HEK293 (cell line): ENCODE data around the gene IL23R.

Experiments
- CTCF ChIA-PET: fragments of 350-600 bp; formaldehyde crosslinking; extraction: SDS; loops from one replicate; lab custom pipeline; 2021; ENCODE audit warnings: antibody characterized with exemption; lab: Yijun Ruan, JAX
- POLR2A ChIA-PET: fragments of 300-600 bp; formaldehyde crosslinking; extraction: SDS; loops from one replicate; lab custom pipeline; 2020; ENCODE audit warnings: antibody characterized with exemption, inconsistent platforms; lab: Yijun Ruan, JAX
- H3K27ac ChIP-seq: fragments of 200-500 bp; sonication (Bioruptor generic); 2 replicates; pipeline ENCODE4 v1.5.1; 2014; ENCODE audit warnings: low read depth, low read length, control low read depth, inconsistent platforms; ENCODE audit errors: extremely low read depth
- H3K36me3 ChIP-seq, 2 experiments: fragments of 200-500 bp in 1 of 2; sonication (Bioruptor generic) in 1 of 2; 1 replicate in 1 of 2; 2 replicates in 1 of 2; pipeline ENCODE4 v1.5.1; 2014 to 2017; ENCODE audit warnings: inconsistent platforms in 2 of 2, low read length in 2 of 2; ENCODE audit not compliant: control insufficient read depth in 2 of 2, insufficient read depth in 1 of 2
- H3K4me1 ChIP-seq: fragments of 200-500 bp; sonication (Bioruptor generic); 2 replicates; pipeline ENCODE4 v1.5.1; 2014; ENCODE audit warnings: mild to moderate bottlenecking, low read length, inconsistent platforms; ENCODE audit not compliant: control insufficient read depth, insufficient read depth
- H3K4me3 ChIP-seq: 2 replicates; pipeline ENCODE4 v1.5.1; 2011; ENCODE audit warnings: low read depth, mild to moderate bottlenecking, control low read depth, low read length, moderate library complexity
- H3K9me3 ChIP-seq: fragments of 200-500 bp; sonication (Bioruptor generic); 2 replicates; pipeline ENCODE4 v1.5.1; 2014; ENCODE audit warnings: low read depth, low read length, inconsistent platforms; ENCODE audit not compliant: control insufficient read depth, insufficient read depth
- AEBP2 ChIP-seq: fragments of 450-650 bp; formaldehyde crosslinking; IDR thresholded peaks from 2 replicates; pipeline ENCODE4 v1.5.1; 2016; ENCODE audit warnings: missing biosample characterization, missing genetic modification characterization, borderline replicate concordance
- ATF2 ChIP-seq: fragments of 450-650 bp; formaldehyde crosslinking; IDR thresholded peaks from 2 replicates; pipeline ENCODE4 v1.5.1; 2016; ENCODE audit warnings: missing biosample characterization, missing genetic modification characterization, low read depth
- HOXA7 ChIP-seq: sonication (generic); formaldehyde crosslinking; IDR thresholded peaks from 2 replicates; pipeline ENCODE4 v1.8.1; 2022; ENCODE audit warnings: missing genetic modification reagents, borderline replicate concordance
- HOXC10 ChIP-seq: sonication (generic); formaldehyde crosslinking; IDR thresholded peaks from 2 replicates; pipeline ENCODE4 v1.8.1; 2023; ENCODE audit warnings: mild to moderate bottlenecking, missing genetic modification reagents
- KLF1 ChIP-seq: fragments of 450-650 bp; formaldehyde crosslinking; IDR thresholded peaks from 2 replicates; pipeline ENCODE4 v1.5.1; 2016; ENCODE audit warnings: missing biosample characterization, missing genetic modification characterization
- KLF7 ChIP-seq: fragments of 450-650 bp; formaldehyde crosslinking; IDR thresholded peaks from 2 replicates; pipeline ENCODE4 v1.5.1; 2016; ENCODE audit warnings: missing biosample characterization, missing genetic modification characterization, borderline replicate concordance
- KLF9 ChIP-seq: fragments of 450-650 bp; formaldehyde crosslinking; IDR thresholded peaks from 2 replicates; pipeline ENCODE4 v1.5.1; 2016; ENCODE audit warnings: missing biosample characterization, missing genetic modification characterization, low read depth
- MEIS1 ChIP-seq: sonication (generic); formaldehyde crosslinking; IDR thresholded peaks from 2 replicates; pipeline ENCODE4 v1.8.1; 2022; ENCODE audit warnings: missing genetic modification reagents, mild to moderate bottlenecking, borderline replicate concordance
- MYNN ChIP-seq: fragments of 450-650 bp; formaldehyde crosslinking; IDR thresholded peaks from 2 replicates; pipeline ENCODE4 v1.5.1; 2016; ENCODE audit warnings: missing biosample characterization, missing genetic modification characterization, borderline replicate concordance
- OVOL3 ChIP-seq: fragments of 450-650 bp; formaldehyde crosslinking; IDR thresholded peaks from 2 replicates; pipeline ENCODE4 v1.5.1; 2016; ENCODE audit warnings: missing biosample characterization, missing genetic modification characterization
- PRDM6 ChIP-seq: fragments of 450-650 bp; formaldehyde crosslinking; IDR thresholded peaks from 2 replicates; pipeline ENCODE4 v1.5.1; 2017; ENCODE audit warnings: missing biosample characterization, missing genetic modification characterization
- SCRT1 ChIP-seq: fragments of 450-650 bp; formaldehyde crosslinking; IDR thresholded peaks from 2 replicates; pipeline ENCODE4 v1.5.1; 2016; ENCODE audit warnings: missing biosample characterization, missing genetic modification characterization, borderline replicate concordance
- WT1 ChIP-seq: fragments of 450-650 bp; formaldehyde crosslinking; IDR thresholded peaks from 2 replicates; pipeline ENCODE4 v1.5.1; 2016; ENCODE audit warnings: missing biosample characterization, missing genetic modification characterization
- ZBTB20 ChIP-seq: fragments of 450-650 bp; formaldehyde crosslinking; IDR thresholded peaks from 2 replicates; pipeline ENCODE4 v1.5.1; 2016; ENCODE audit warnings: missing biosample characterization, missing genetic modification characterization
- ZNF132 ChIP-seq: fragments of 450-650 bp; formaldehyde crosslinking; IDR thresholded peaks from 2 replicates; pipeline ENCODE4 v1.5.1; 2017; ENCODE audit warnings: missing biosample characterization, missing genetic modification characterization, borderline replicate concordance
- ZNF169 ChIP-seq: fragments of 450-650 bp; formaldehyde crosslinking; IDR thresholded peaks from 2 replicates; pipeline ENCODE4 v1.5.1; 2016; ENCODE audit warnings: missing biosample characterization, missing genetic modification characterization
- ZNF19 ChIP-seq: fragments of 450-650 bp; formaldehyde crosslinking; IDR thresholded peaks from 2 replicates; pipeline ENCODE4; 2016; ENCODE audit warnings: missing biosample characterization, missing genetic modification characterization, low read depth
- ZNF366 ChIP-seq: fragments of 450-650 bp; formaldehyde crosslinking; conservative IDR thresholded peaks from 2 replicates; pipeline ENCODE4 v1.5.1; 2016; ENCODE audit warnings: missing biosample characterization, missing genetic modification characterization
- ZNF391 ChIP-seq: fragments of 450-650 bp; formaldehyde crosslinking; IDR thresholded peaks from 2 replicates; pipeline ENCODE4 v1.5.1; 2016; ENCODE audit warnings: low read depth, missing biosample characterization, missing genetic modification characterization, borderline replicate concordance
- ZNF600 ChIP-seq: fragments of 450-650 bp; formaldehyde crosslinking; IDR thresholded peaks from 2 replicates; pipeline ENCODE4 v1.5.1; 2016; ENCODE audit warnings: missing biosample characterization, missing genetic modification characterization
- ZNF621 ChIP-seq: fragments of 450-650 bp; formaldehyde crosslinking; IDR thresholded peaks from 2 replicates; pipeline ENCODE4 v1.5.1; 2017; ENCODE audit warnings: missing biosample characterization, missing genetic modification characterization
- ZNF670 ChIP-seq: fragments of 450-650 bp; formaldehyde crosslinking; IDR thresholded peaks from 2 replicates; pipeline ENCODE4 v1.5.1; 2016; ENCODE audit warnings: missing biosample characterization, missing genetic modification characterization, low read depth
- ZNF76 ChIP-seq: fragments of 450-650 bp; formaldehyde crosslinking; IDR thresholded peaks from 2 replicates; pipeline ENCODE4; 2016; ENCODE audit warnings: low read depth, missing biosample characterization, missing genetic modification characterization, borderline replicate concordance
- ZNF768 ChIP-seq: fragments of 450-650 bp; formaldehyde crosslinking; IDR thresholded peaks from 2 replicates; pipeline ENCODE4 v1.5.1; 2018; ENCODE audit warnings: missing biosample characterization, mild to moderate bottlenecking, missing genetic modification characterization
- ZNF776 ChIP-seq: fragments of 450-650 bp; formaldehyde crosslinking; IDR thresholded peaks from 2 replicates; pipeline ENCODE4 v1.5.0; 2017; ENCODE audit warnings: missing biosample characterization, missing genetic modification characterization, borderline replicate concordance
- ZNF777 ChIP-seq: fragments of 450-650 bp; formaldehyde crosslinking; IDR thresholded peaks from 2 replicates; pipeline ENCODE4 v1.5.1; 2017; ENCODE audit warnings: missing biosample characterization, missing genetic modification characterization, borderline replicate concordance

IL23R gene

GRCh38 chr1:67224856-67225255, 58.6 kb downstream of the IL23R start (continued):
- TF ChIP-seq ATF2 (tag by site-specific recombination) = no peak
- no peak for TF ChIP-seq OVOL3 (tag by site-specific recombination)
- no peak for TF ChIP-seq ZNF132 (tag by site-specific recombination)
- TF ChIP-seq ZNF670 = no peak
- TF ChIP-seq KLF9 (tag by site-specific recombination) = no peak
- TF ChIP-seq WT1 (tag by site-specific recombination) = no peak
- no peak for TF ChIP-seq KLF1 (tag by site-specific recombination)
- no peak for TF ChIP-seq ZNF76

- Histone ChIP-seq H3K9me3 (no peaks in the 10 kb centered on the region), H3K36me3 (no peaks in the 10 kb centered on the region), H3K4me1 (no peaks in the 10 kb centered on the region), H3K4me3 (no peak overlapping the region), H3K27ac (no peak overlapping the region)
- ChIA-PET CTCF (interaction anchor here (0.8 to 5.6 kb wide), 2 partner anchors 13 to 274 kb away, joined by 3 to 62 read pairs; no protein-coding TSS in a partner anchor), POLR2A (no interaction called here)
- TF ChIP-seq PRDM6 (tag by site-specific recombination) (no peak), KLF7 (tag by site-specific recombination) (no peak), MEIS1 (CRISPR knock-in tag) (no peak), HOXC10 (no peak), ZNF366 (tag by site-specific recombination) (no peak), HOXA7 (CRISPR knock-in tag) (no peak), ZNF621 (tag by site-specific recombination) (no peak), ZNF776 (tag by site-specific recombination) (no peak), SCRT1 (tag by site-specific recombination) (no peak), ZNF391 (tag by site-specific recombination) (no peak), ZNF169 (tag by site-specific recombination) (no peak), ZNF600 (tag by site-specific recombination) (no peak), ZNF19 (tag by site-specific recombination) (no peak), MYNN (tag by site-specific recombination) (no peak), ZBTB20 (tag by site-specific recombination) (no peak), AEBP2 (no peak), ZNF777 (no peak), ZNF768 (tag by site-specific recombination) (no peak)
These were observed 60.4 kb downstream of the IL23R start for GRCh38 chr1:67226688-67227087.
